Body of pancreas (tissue), 4 donors: ENCODE data around the gene RBPJL. TPM values are rescaled to one million over a fixed set of nuclear protein-coding genes. Genes with fewer than 3 reads are reported as not detected.
"Not testable (repeated sequence)": the region's sequence is repeated elsewhere in the genome, so short reads cannot be mapped to it uniquely, and the experiment has no call there.

Experiments used
- ATAC-seq: fragments of 150-250 bp; one replicate; pipeline ENCODE4 v1.9.1; 2016
- DNase-seq, 4 donors: peaks; one replicate each; pipeline ENCODE4 v3.0.0-alpha.2; 2019
- H3K27ac ChIP-seq, 4 donors: fragments of 200-600 bp; sonication (generic); 1 replicate in 3 of 4; 2 replicates in 1 of 4; pipeline versions ENCODE4 v1.5.1 to v1.6.1; 2016 to 2019; ENCODE audit warnings: mild to moderate bottlenecking in 1 of 4, mixed read lengths in 1 of 4, moderate library complexity in 1 of 4
- H3K27me3 ChIP-seq, 2 donors: fragments of 200-600 bp; sonication (generic); one replicate each; pipeline ENCODE4 v1.6.0; 2016; ENCODE audit warnings: mild to moderate bottlenecking in 1 of 2
- H3K36me3 ChIP-seq, 2 donors: fragments of 200-600 bp; sonication (generic); replicated peaks in 1 of 2; 2 replicates each; pipeline ENCODE4 v1.5.1; 2016; ENCODE audit warnings: low read depth in 2 of 2; ENCODE audit not compliant: insufficient read depth in 1 of 2
- H3K4me1 ChIP-seq: fragments of 200-600 bp; sonication (generic); one replicate; pipeline ENCODE4 v1.6.0; 2016
- H3K4me3 ChIP-seq, 2 donors: fragments of 200-600 bp; sonication (generic); 1 replicate in 1 of 2; 2 replicates in 1 of 2; pipeline ENCODE4 v1.5.1; 2016 to 2019
- H3K9me3 ChIP-seq, 3 donors: fragments of 200-600 bp; sonication (generic); 1 replicate in 2 of 3; 2 replicates in 1 of 3; pipeline ENCODE4 v1.5.1; 2016
- POLR2A ChIP-seq, 3 donors: fragments of 450-650 bp; IDR thresholded peaks; one replicate each; pipeline ENCODE4 v1.6.1; 2016; ENCODE audit warnings: antibody characterized with exemption in 3 of 3, mild to moderate bottlenecking in 2 of 3
- WGBS, 2 donors: methylation state at CpG; one replicate each; pipeline ENCODE4 v1.1.5; 2017; 5-methylcytosine and 5-hydroxymethylcytosine counted together
- intact Hi-C: fragments of 100-400 bp; cut with DNase I; formaldehyde crosslinking; loops from one replicate; pipeline ENCODE4 v1.15.1; 2023
- total RNA-seq, 2 donors: library from RNA; depleted of rRNA; stranded (reverse); fragments of >200 nt; gene quantifications; one replicate each; pipeline ENCODE4 v1.1.0, GENCODE V29; 2016
- TF ChIP-seq, protein P1 (sequence below), 7 experiments: fragments of 450-650 bp in 4 of 7; fragments of 200-600 bp in 3 of 7; sonication (generic) in 3 of 7; IDR thresholded peaks; one replicate each; pipeline ENCODE4 v1.5.1; 2016 to 2019; ENCODE audit warnings: antibody characterized with exemption in 7 of 7

RBPJL gene
- total RNA-seq, 2 donors from 2014 or later = 306 to 837 TPM

DNA sequence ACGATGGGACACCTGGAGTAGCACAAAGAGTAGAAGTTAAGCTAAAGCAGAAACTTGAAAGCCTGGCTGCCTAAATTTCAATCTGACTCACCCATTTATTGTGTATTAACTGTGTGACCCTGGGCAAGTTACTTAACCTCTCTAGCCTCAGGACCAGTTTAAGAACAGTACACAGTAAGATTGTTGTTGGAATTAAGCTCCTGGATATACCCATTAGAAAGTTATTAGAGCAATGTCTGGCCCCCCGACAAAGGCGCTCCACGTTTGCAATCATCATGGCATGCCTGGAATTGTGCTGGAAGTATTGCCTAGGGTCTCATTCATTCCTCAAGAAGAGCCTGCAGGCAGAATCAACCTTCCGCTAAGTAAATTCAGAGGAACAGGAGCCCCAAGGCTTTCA is 40.2 kb downstream of the RBPJL start:
- intact Hi-C loops = no loop called here
- WGBS, 2 donors = 9 to 12% methylated on average over 5 of the region's 5 CpGs
- ATAC-seq = no peak

DNA sequence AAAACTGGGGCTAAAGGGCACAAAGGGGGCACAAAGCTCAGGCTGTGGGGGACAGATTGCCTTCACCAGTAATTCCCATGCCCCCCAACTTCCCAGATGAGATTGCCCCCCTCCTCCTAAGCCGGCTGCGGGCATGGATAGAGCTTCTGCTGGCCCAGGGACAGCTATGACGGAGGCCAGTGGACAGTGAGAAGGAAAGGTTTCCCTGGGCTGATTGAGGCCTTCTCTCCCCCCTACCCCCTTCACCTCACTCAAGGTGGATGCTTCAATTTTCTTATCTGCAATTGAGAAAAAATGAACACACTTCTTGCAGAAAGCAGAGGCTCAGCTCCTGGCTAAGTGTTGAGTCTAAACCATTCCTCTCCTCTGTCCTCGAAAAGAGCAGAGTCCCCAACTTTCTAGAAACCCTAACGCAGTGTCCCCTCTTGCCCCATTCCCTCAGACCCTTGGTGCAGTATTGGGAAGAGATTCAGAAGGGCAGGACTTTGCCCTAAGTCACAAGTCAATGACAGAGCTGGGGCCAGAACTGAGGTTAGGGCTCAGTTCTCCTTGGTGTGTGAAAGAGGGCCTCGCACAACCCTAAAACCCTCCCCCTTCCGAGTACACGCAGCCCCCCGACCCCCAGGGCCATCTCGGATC is 40.8 kb downstream of the RBPJL start:
- intact Hi-C loops = no loop called here
- H3K27me3 ChIP-seq = no peaks in the 10 kb centered on the region
- peak in 2 of 4 donors; percentile 48 to 55 for DNase-seq
- TF ChIP-seq, protein P1, sequence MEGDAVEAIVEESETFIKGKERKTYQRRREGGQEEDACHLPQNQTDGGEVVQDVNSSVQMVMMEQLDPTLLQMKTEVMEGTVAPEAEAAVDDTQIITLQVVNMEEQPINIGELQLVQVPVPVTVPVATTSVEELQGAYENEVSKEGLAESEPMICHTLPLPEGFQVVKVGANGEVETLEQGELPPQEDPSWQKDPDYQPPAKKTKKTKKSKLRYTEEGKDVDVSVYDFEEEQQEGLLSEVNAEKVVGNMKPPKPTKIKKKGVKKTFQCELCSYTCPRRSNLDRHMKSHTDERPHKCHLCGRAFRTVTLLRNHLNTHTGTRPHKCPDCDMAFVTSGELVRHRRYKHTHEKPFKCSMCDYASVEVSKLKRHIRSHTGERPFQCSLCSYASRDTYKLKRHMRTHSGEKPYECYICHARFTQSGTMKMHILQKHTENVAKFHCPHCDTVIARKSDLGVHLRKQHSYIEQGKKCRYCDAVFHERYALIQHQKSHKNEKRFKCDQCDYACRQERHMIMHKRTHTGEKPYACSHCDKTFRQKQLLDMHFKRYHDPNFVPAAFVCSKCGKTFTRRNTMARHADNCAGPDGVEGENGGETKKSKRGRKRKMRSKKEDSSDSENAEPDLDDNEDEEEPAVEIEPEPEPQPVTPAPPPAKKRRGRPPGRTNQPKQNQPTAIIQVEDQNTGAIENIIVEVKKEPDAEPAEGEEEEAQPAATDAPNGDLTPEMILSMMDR (IDR thresholded peaks at IDR 0.05) = no peak
- no peak for TF ChIP-seq POLR2A (IDR thresholded peaks at IDR 0.05)
- peak overlapping the region; percentile 56 to 75 for H3K4me3 ChIP-seq
- ATAC-seq = peak; percentile 1
- H3K4me1 ChIP-seq = peaks cover 50% of the 10 kb centered on the region
- H3K27ac ChIP-seq = peak overlapping the region; percentile 91 to 99 (median 98)
- no peaks in the 10 kb centered on the region for H3K9me3 ChIP-seq
- 5 to 8% methylated on average over 6 to 10 of the region's 10 CpGs for WGBS, 2 donors
- no peaks in the 10 kb centered on the region for H3K36me3 ChIP-seq

More for the DNA sequence above, 40.2 kb downstream of the RBPJL start:
- H3K9me3 ChIP-seq = no peaks in the 10 kb centered on the region
- H3K27ac ChIP-seq = peak overlapping the region; percentile 91 to 99 (median 98)
- TF ChIP-seq POLR2A (IDR thresholded peaks at IDR 0.05) = no peak
- TF ChIP-seq, protein P1 (IDR thresholded peaks at IDR 0.05) = no peak
- H3K27me3 ChIP-seq = no peaks in the 10 kb centered on the region
- H3K36me3 ChIP-seq = no peaks in the 10 kb centered on the region
- no peak for DNase-seq
- H3K4me3 ChIP-seq = peak overlapping the region; percentile 56 to 75
- peaks cover 55% of the 10 kb centered on the region for H3K4me1 ChIP-seq

DNA sequence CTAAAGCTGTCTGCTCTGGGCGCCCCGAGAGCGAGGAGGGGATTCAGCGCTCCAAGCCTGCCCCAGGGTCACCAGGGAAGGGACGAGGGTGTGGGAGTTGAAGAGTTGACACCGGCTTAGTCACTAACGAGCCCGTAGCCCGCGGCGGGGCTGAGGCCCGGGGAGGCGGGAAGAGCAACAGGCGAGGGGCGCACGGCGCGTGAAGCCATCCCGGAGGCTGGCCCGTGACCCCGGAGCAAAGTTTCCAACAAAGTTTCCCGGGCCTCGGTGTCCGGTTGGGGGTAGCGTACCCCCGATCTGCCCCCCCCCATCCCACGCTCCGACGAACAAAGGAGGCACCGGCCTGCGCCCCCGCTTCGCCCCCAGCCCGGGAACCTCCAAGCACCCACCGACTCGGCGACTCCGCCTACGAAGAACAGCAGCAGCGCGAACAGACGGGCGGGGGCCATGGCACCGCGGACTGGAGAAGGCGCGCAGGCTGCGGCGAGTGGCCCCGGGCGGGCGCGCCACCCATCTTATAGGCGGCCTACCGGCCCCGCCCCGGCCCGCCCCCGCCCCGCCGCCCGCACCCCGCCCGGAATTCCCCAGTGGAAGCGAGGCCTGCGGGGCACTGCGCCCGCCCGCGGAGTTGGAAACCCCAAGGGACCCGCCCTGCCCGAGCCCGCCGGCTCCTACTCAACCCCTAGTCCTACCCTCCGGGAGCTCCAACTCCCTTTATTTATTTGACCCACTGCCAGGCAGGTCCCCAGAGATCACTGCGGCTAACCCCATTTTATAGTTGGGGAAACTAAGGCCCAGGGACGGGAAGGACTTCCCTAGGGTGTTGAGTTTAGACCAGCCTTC is 41.5 kb downstream of the RBPJL start, which contains the start of gene SDC4:
SDC4 (minus strand) TSS at position 489 of the 843 bp plus-strand sequence; CDS start at position 449, 40 bp downstream.
- peak; percentile 97 to 99 (median 99) for TF ChIP-seq POLR2A (IDR thresholded peaks at IDR 0.05)
- TF ChIP-seq, protein P1 (IDR thresholded peaks at IDR 0.05) = no peak
- Histone ChIP-seq H3K9me3 (no peaks in the 10 kb centered on the region), H3K27me3 (no peaks in the 10 kb centered on the region), H3K36me3 (no peaks in the 10 kb centered on the region), H3K4me3 (peak within 1 kb of the TSS; percentile 56 to 75), H3K4me1 (peaks cover 42% of the 10 kb centered on the region), H3K27ac (peak within 1 kb of the TSS; percentile 91 to 99 (median 98))
- 0 to 1% methylated on average over 14 to 43 of the region's 77 CpGs for WGBS, 2 donors
- ATAC-seq = peak; percentile 54
- intact Hi-C loops = no loop called here
- peak; percentile 75 to 83 (median 81) for DNase-seq

DNA sequence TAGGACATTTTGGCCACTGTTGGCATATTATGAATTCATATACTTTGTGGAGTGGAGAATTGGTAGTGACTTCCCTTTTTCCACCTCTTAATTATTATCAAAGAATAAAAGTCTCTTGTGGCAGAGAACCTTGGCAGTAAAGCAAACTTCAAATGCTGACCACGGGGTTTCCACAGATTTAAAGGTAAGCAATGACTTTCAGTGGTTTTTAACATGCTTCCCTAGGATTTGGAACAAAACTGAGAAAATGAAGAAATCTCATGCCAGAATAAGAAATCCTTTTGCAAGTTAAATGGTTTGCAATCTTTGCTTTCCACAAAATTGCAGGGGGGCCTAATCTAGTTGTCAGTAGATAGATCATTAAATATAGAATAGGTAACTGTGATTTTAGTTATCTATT is 43.6 kb downstream of the RBPJL start:
- intact Hi-C loops = no loop called here
- peaks cover 22% of the 10 kb centered on the region for H3K4me1 ChIP-seq
- TF ChIP-seq POLR2A (IDR thresholded peaks at IDR 0.05) = no peak
- TF ChIP-seq, protein P1 (IDR thresholded peaks at IDR 0.05) = no peak
- DNase-seq (no peak), ATAC-seq (no peak)
- 44 to 50% methylated on average over 1 of the region's 1 CpG for WGBS, 2 donors
- no peak overlapping the region for H3K4me3 ChIP-seq
- no peaks in the 10 kb centered on the region for H3K27me3 ChIP-seq
- H3K36me3 ChIP-seq = no peaks in the 10 kb centered on the region
- no peaks in the 10 kb centered on the region for H3K9me3 ChIP-seq
- no peak overlapping the region for H3K27ac ChIP-seq

DNA sequence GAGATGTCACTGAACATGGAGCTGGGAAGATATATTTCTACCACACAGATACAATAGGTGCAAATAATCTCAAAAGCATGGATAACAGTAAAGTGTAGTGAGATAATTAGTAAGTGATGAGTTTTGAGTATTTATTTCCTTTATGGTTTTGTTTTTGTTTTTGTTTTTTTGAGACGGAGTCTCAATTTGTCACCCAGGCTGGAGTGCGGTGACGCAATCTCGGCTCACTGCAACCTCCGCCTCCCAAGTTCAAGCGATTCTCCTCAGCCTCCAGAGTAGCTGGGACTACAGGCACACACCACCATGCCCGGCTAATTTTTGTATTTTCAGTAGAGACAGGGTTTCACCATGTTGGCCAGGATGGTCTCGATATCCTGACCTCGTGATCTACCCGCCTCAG is 44.2 kb downstream of the RBPJL start:
- H3K4me1 ChIP-seq = peaks cover 17% of the 10 kb centered on the region
- H3K27me3 ChIP-seq, intact Hi-C loops, H3K27ac ChIP-seq, H3K36me3 ChIP-seq, DNase-seq, H3K9me3 ChIP-seq, ATAC-seq, H3K4me3 ChIP-seq: not testable (repeated sequence)
- WGBS, 2 donors = 95 to 97% methylated on average over 10 of the region's 10 CpGs
